K562 (cell line): ENCODE data around the gene FAM219B. TPM values are rescaled to one million over a fixed set of nuclear protein-coding genes. Genes with fewer than 3 reads are reported as not detected.

ENCODE experiments used
- ATAC-seq: fragments of 200-7000 bp; cut with Tn5 transposase; 3 replicates; pipeline ENCODE4 v1.9.1; 2020; ENCODE audit warnings: moderate library complexity
- BruUV-seq: library from RNA; stranded (reverse); fragments of 400-500 nt; replicated peaks from 2 replicates; lab custom pipeline; 2021; lab: Mats Ljungman, UMichigan
- CTCF ChIA-PET: fragments of 300-600 bp; formaldehyde crosslinking; extraction: SDS; loops from one replicate; lab custom pipeline; 2021; ENCODE audit warnings: low intra/inter-chr PET ratio; lab: Yijun Ruan, JAX
- POLR2A ChIA-PET: fragments of 300-600, 350-650 bp; sonication (Branson Sonifier 250); formaldehyde crosslinking; extraction: SDS; loops from one replicate; lab custom pipeline; 2021; ENCODE audit warnings: antibody characterized with exemption, inconsistent platforms; lab: Yijun Ruan, JAX
- DNase-seq, 4 experiments: peaks; one replicate each; pipeline versions ENCODE4 v3.0.0 to v3.0.0-alpha.2; 2011 to 2018; ENCODE audit warnings: low spot score in 3 of 4, mixed read lengths in 3 of 4; ENCODE audit errors: extremely low read depth in 1 of 4
- FAIRE-seq: peaks from 2 replicates; lab custom pipeline; 2011; peaks lifted over from hg19 to GRCh38; lab: Jason Lieb, UNC
- H2AFZ ChIP-seq: 2 replicates; pipeline ENCODE4 v1.6.0; 2011; ENCODE audit warnings: low read depth, low read length, control low read depth, inconsistent platforms
- H3K27ac ChIP-seq: fragments of 200-600 bp; 3 replicates; pipeline ENCODE4 v1.8.0; 2011; ENCODE audit warnings: low read depth, mild to moderate bottlenecking, control low read depth, inconsistent platforms, low read length, moderate library complexity, mixed read lengths; ENCODE audit errors: extremely low read depth
- H3K27me3 ChIP-seq, 2 experiments: fragments of 300-600 bp in 1 of 2; 2 replicates in 1 of 2; 3 replicates in 1 of 2; pipeline versions ENCODE4 v1.6.0 to v1.8.0; 2011; ENCODE audit warnings: inconsistent platforms in 2 of 2, low read length in 2 of 2, mild to moderate bottlenecking in 1 of 2, mixed read lengths in 1 of 2, moderate library complexity in 1 of 2; ENCODE audit not compliant: control insufficient read depth in 2 of 2, insufficient read depth in 2 of 2
- H3K36me3 ChIP-seq: fragments of 300-600 bp; 3 replicates; pipeline ENCODE4 v1.8.0; 2011; ENCODE audit warnings: mild to moderate bottlenecking, low read length, inconsistent platforms; ENCODE audit not compliant: control insufficient read depth, insufficient read depth
- H3K4me1 ChIP-seq, 2 experiments: fragments of 200-600 bp in 1 of 2; replicated peaks in 1 of 2; 2 replicates in 1 of 2; 3 replicates in 1 of 2; pipeline versions ENCODE4 v1.5.1 to v1.8.0; 2011; ENCODE audit warnings: inconsistent platforms in 2 of 2, low read length in 2 of 2, mild to moderate bottlenecking in 1 of 2, mixed read lengths in 1 of 2, moderate library complexity in 1 of 2; ENCODE audit not compliant: control insufficient read depth in 2 of 2, insufficient read depth in 2 of 2
- H3K4me2 ChIP-seq: 2 replicates; pipeline ENCODE4 v1.6.1; 2011; ENCODE audit warnings: low read length, control low read depth, inconsistent platforms, mixed read lengths; ENCODE audit not compliant: insufficient read depth
- H3K4me3 ChIP-seq: fragments of 200-600 bp; sonication (generic), shearing (Covaris generic); 2 replicates; pipeline ENCODE4 v1.5.1; 2016; ENCODE audit warnings: control low read depth, inconsistent platforms
- H3K79me2 ChIP-seq: fragments of 200-600 bp; 3 replicates; pipeline ENCODE4 v1.8.0; 2011; ENCODE audit warnings: low read length, inconsistent platforms; ENCODE audit not compliant: control insufficient read depth, insufficient read depth
- H3K9ac ChIP-seq, 2 experiments: 2 replicates each; pipeline versions ENCODE4 v1.6.0 to v1.6.1; 2011; ENCODE audit warnings: low read depth in 2 of 2, low read length in 2 of 2, control low read depth in 1 of 2, inconsistent platforms in 1 of 2, mild to moderate bottlenecking in 1 of 2, mixed read lengths in 1 of 2; ENCODE audit not compliant: insufficient read depth in 1 of 2
- H3K9me1 ChIP-seq: one replicate; pipeline ENCODE4 v1.6.0; 2011; ENCODE audit warnings: inconsistent platforms, mild to moderate bottlenecking, low read length, moderate library complexity; ENCODE audit not compliant: control insufficient read depth, insufficient read depth
- H3K9me3 ChIP-seq: replicated peaks from 2 replicates; pipeline ENCODE4 v1.5.1; 2011; ENCODE audit warnings: low read depth, low read length, inconsistent platforms; ENCODE audit not compliant: control insufficient read depth, insufficient read depth
- H4K20me1 ChIP-seq: replicated peaks from 2 replicates; pipeline ENCODE4 v1.6.1; 2011; ENCODE audit warnings: low read length, inconsistent platforms, mixed read lengths; ENCODE audit not compliant: control insufficient read depth, insufficient read depth
- C11orf30 ChIP-seq: fragments of 450-650 bp; IDR thresholded peaks from 2 replicates; pipeline ENCODE4 v1.6.1; 2016; ENCODE audit warnings: low read depth, mild to moderate bottlenecking
- MAFG ChIP-seq: fragments of 450-650 bp; conservative IDR thresholded peaks from 2 replicates; pipeline ENCODE4 v1.6.1; 2016; ENCODE audit warnings: missing genetic modification characterization, missing compliant biosample characterization
- POLR2B ChIP-seq: fragments of 450-650 bp; IDR thresholded peaks from 2 replicates; pipeline ENCODE4 v1.6.1; 2018; ENCODE audit warnings: low read depth; ENCODE audit not compliant: partially characterized antibody
- SIN3B ChIP-seq: fragments of 450-650 bp; IDR thresholded peaks from 2 replicates; pipeline ENCODE4 v1.6.1; 2017; ENCODE audit warnings: low read depth, mild to moderate bottlenecking, moderate library complexity
- ZNF175 ChIP-seq: fragments of 200-800 bp; sonication (Bioruptor generic); IDR thresholded peaks from 2 replicates; pipeline ENCODE4 v1.6.1; 2016; ENCODE audit warnings: low read depth, mild to moderate bottlenecking, missing genetic modification characterization, missing compliant biosample characterization
- ZNF316 ChIP-seq: fragments of 450-650 bp; IDR thresholded peaks from 2 replicates; pipeline ENCODE4 v1.6.1; 2016
- WGBS: fragments of 100-300 bp; shearing (Covaris generic); methylation state at CpG from one replicate; pipeline ENCODE4 v1.1.6; 2016; ENCODE audit warnings: low coverage, mixed read lengths; ENCODE audit not compliant: insufficient coverage; ENCODE audit errors: missing lambda C conversion rate; 5-methylcytosine and 5-hydroxymethylcytosine counted together
- in situ Hi-C: fragments of 300-500 bp; cut with MboI; formaldehyde crosslinking; loops from 4 replicates; pipeline ENCODE4 v1.15.0; 2018; ENCODE audit warnings: inconsistent platforms, mixed read lengths
- intact Hi-C: fragments of 100-400 bp; cut with micrococcal nuclease; formaldehyde crosslinking; loops from 2 replicates; pipeline ENCODE4 v1.14.2; 2022
- polyA plus RNA-seq, 8 experiments: library from polyadenylated mRNA; depleted of rRNA in 4 of 8; stranded (reverse) in 5 of 8; unstranded in 3 of 8; fragments of >200 nt; fragmentation: Nextera tagmentation in 2 of 8; fragmentation: Illumina TruSeq in 1 of 8; extraction: Ambion mirVana in 2 of 8; extraction: Trizol in 1 of 8; gene quantifications; 2 replicates each; pipeline versions ENCODE4 v1.2.1 to v1.2.3, GENCODE V29; 2011 to 2014; ENCODE audit warnings: inconsistent platforms in 1 of 8, missing spikeins in 1 of 8
- total RNA-seq, 7 experiments: library from RNA; depleted of rRNA in 6 of 7; stranded (reverse); fragments of >200 nt in 6 of 7; fragmentation: Illumina TruSeq in 2 of 7; extraction: Trizol in 2 of 7; gene quantifications; 2 replicates each; pipeline versions ENCODE4 v1.2.1 to v1.2.3, GENCODE V29; 2011 to 2021; ENCODE audit warnings: low replicate concordance in 1 of 7
- TF ChIP-seq, protein P1 (sequence below): fragments of 450-650 bp; formaldehyde crosslinking; IDR thresholded peaks from 2 replicates; pipeline ENCODE4 v1.4.0; 2020; ENCODE audit warnings: mild to moderate bottlenecking

The FAM219B gene
- total and polyA plus RNA-seq, 9 of the 15 experiments (the other 6 are each of a cell fraction or from before 2014, with no cell fraction given), result 6.8 to 50.4 (median 29.4) TPM

DNA sequence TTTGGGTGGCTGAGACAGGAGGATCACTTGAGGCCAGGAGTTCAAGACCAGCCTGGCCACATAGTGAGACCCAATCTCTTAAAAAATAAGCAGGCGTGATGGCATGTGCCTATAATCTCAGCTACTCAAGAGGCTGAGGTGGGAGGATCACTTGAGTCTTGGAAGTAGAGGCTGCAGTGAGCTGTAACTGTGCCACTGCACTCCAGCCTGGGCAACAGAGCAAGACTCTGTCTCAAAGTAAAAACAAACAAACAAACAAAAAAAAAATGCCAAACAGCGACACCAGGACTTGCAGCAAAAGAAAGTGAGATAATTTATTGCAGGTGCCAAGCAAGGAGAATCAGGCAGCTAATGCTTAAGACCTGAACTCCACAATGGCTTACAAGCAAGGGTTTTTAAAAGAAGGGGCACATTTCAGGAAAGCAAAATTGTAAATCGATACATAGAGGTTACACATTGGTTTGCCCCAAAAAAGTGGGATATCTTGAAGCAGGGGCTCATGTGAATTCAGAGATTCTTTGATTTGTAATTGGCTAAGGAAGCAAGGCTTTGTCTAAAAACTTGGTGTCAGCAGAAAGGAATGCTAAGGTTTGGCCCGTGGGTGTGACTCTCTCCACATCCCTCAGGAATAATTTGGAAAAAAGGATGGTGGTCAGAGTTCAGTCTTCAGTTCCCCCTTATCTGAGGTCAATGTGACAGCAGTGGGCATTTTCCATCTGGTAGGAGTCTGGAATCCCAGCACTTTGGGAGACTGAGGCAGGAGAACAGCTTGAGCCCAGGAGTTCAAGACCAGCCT is 22.0 kb downstream of the FAM219B start:
- WGBS, result 34% methylated on average over 4 of the region's 4 CpGs
- TF ChIP-seq C11orf30 (peak; percentile 61; the same call in 1 of the 2 replicates), ZNF175 (CRISPR knock-in tag) (no peak), POLR2B (no peak), MAFG (0 out of 2 replicates have a peak, but pooled peaks have one; percentile 19), ZNF316 (peak; percentile 75), SIN3B (no peak)
- TF ChIP-seq, protein P1, sequence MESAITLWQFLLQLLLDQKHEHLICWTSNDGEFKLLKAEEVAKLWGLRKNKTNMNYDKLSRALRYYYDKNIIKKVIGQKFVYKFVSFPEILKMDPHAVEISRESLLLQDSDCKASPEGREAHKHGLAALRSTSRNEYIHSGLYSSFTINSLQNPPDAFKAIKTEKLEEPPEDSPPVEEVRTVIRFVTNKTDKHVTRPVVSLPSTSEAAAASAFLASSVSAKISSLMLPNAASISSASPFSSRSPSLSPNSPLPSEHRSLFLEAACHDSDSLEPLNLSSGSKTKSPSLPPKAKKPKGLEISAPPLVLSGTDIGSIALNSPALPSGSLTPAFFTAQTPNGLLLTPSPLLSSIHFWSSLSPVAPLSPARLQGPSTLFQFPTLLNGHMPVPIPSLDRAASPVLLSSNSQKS (CRISPR knock-in tag), result no peak
- Histone ChIP-seq H2AFZ (no peak overlapping the region), H3K4me2 (no peak overlapping the region), H3K36me3 (no peaks in the 10 kb centered on the region), H3K9ac (no peak overlapping the region), H3K4me3 (no peak overlapping the region), H3K79me2 (peaks cover 9% of the 10 kb centered on the region; the same call in 1 of the 3 replicates), H3K9me3 (peaks cover 6% of the 10 kb centered on the region; the same call in 1 of the 2 replicates), H3K4me1 (peaks cover 18 to 26% of the 10 kb centered on the region in 2 experiments; a peak in 4 of 5 replicates), H3K27ac (no peak overlapping the region), H3K9me1 (no peaks in the 10 kb centered on the region), H3K27me3 (no peaks in the 10 kb centered on the region), H4K20me1 (no peaks in the 10 kb centered on the region)
- FAIRE-seq (no peak), DNase-seq (no peak), ATAC-seq (no peak)
- POLR2A ChIA-PET, result no interaction called here
- in situ Hi-C loops (no loop called here), intact Hi-C loops (no loop called here)
- BruUV-seq, result no TSS peak
- CTCF ChIA-PET, result no interaction called here
